Thoracic aorta (tissue), 2 donors: ENCODE data around the gene CCDC88C. TPM values are rescaled to one million over a fixed set of nuclear protein-coding genes. Genes with fewer than 3 reads are reported as not detected.

Experiments used
- ATAC-seq: fragments of 150-250 bp; one replicate; pipeline ENCODE4 v1.8.0; 2017; ENCODE audit warnings: low read depth; ENCODE audit not compliant: insufficient number of reproducible peaks, low FRiP score
- DNase-seq: peaks from one replicate; pipeline ENCODE4 v3.0.0-alpha.2; 2020; ENCODE audit warnings: low spot score
- H3K27ac ChIP-seq, 2 donors: fragments of 200-600 bp; sonication (generic); 1 replicate in 1 of 2; 2 replicates in 1 of 2; pipeline ENCODE4 v1.5.1; 2016; ENCODE audit warnings: mild to moderate bottlenecking in 2 of 2, moderate library complexity in 2 of 2
- H3K27me3 ChIP-seq: fragments of 200-600 bp; sonication (generic); replicated peaks from 2 replicates; pipeline ENCODE4 v1.6.0; 2016; ENCODE audit warnings: mild to moderate bottlenecking; ENCODE audit not compliant: insufficient read depth
- H3K36me3 ChIP-seq: fragments of 200-600 bp; sonication (generic); one replicate; pipeline ENCODE4 v1.5.1; 2016
- H3K4me1 ChIP-seq, 2 donors: fragments of 200-600 bp; sonication (generic); 1 replicate in 1 of 2; 2 replicates in 1 of 2; pipeline versions ENCODE4 v1.5.1 to v1.6.0; 2016; ENCODE audit warnings: low read depth in 2 of 2, mild to moderate bottlenecking in 1 of 2; ENCODE audit not compliant: control insufficient read depth in 1 of 2
- H3K4me3 ChIP-seq: fragments of 200-600 bp; sonication (generic); 2 replicates; pipeline ENCODE4 v1.5.1; 2016; ENCODE audit warnings: mild to moderate bottlenecking
- H3K9me3 ChIP-seq: fragments of 200-600 bp; sonication (generic); 2 replicates; pipeline ENCODE4 v1.5.1; 2016
- CTCF ChIP-seq: fragments of 200-600 bp; sonication (generic); IDR thresholded peaks from one replicate; pipeline ENCODE4 v1.5.1; 2019; ENCODE audit warnings: antibody characterized with exemption
- total RNA-seq, 2 donors: library from RNA; depleted of rRNA; stranded (reverse); fragments of >200 nt; gene quantifications; one replicate each; pipeline versions ENCODE4 v1.1.0 to v1.2.3, GENCODE V29; 2016

The CCDC88C gene
- total RNA-seq, 2 donors from 2014 or later, result 3.7 to 11.5 TPM

GRCh38 chr14:91354221-91354916 is 63.3 kb downstream of the CCDC88C start:
- DNase-seq (no peak), ATAC-seq (no peak)
- Histone ChIP-seq H3K27me3 (no peaks in the 10 kb centered on the region), H3K36me3 (no peaks in the 10 kb centered on the region), H3K4me3 (no peak overlapping the region), H3K27ac (no peak overlapping the region), H3K9me3 (no peaks in the 10 kb centered on the region), H3K4me1 (peaks cover 4 to 9% of the 10 kb centered on the region in 2 donors)
- no peak for TF ChIP-seq CTCF

- no peak for DNase-seq
- Histone ChIP-seq H3K27ac (no peak overlapping the region), H3K36me3 (no peaks in the 10 kb centered on the region), H3K27me3 (no peaks in the 10 kb centered on the region), H3K9me3 (no peaks in the 10 kb centered on the region), H3K4me3 (no peak overlapping the region), H3K4me1 (peaks cover 4 to 9% of the 10 kb centered on the region in 2 donors)
- TF ChIP-seq CTCF, result no peak
- ATAC-seq, result no peak
These were observed 64.6 kb downstream of the CCDC88C start for GRCh38 chr14:91352728-91353692.

GRCh38 chr14:91352053-91352452 is 65.6 kb downstream of the CCDC88C start:
- TF ChIP-seq CTCF, result no peak
- Histone ChIP-seq H3K27me3 (no peaks in the 10 kb centered on the region), H3K4me1 (peaks cover 4 to 9% of the 10 kb centered on the region in 2 donors), H3K4me3 (peak overlapping the region; percentile 9), H3K36me3 (no peaks in the 10 kb centered on the region), H3K9me3 (no peaks in the 10 kb centered on the region), H3K27ac (no peak overlapping the region)
- DNase-seq, result no peak
- no peak for ATAC-seq

GRCh38 chr14:91351512-91351862 is 66.1 kb downstream of the CCDC88C start:
- no peaks in the 10 kb centered on the region for H3K27me3 ChIP-seq
- no peaks in the 10 kb centered on the region for H3K9me3 ChIP-seq
- ATAC-seq (no peak), DNase-seq (no peak)
- peaks cover 4 to 9% of the 10 kb centered on the region in 2 donors for H3K4me1 ChIP-seq
- no peak for TF ChIP-seq CTCF
- H3K27ac ChIP-seq, result no peak overlapping the region
- H3K36me3 ChIP-seq, result no peaks in the 10 kb centered on the region
- no peak overlapping the region for H3K4me3 ChIP-seq

GRCh38 chr14:91350813-91351511 is 66.7 kb downstream of the CCDC88C start:
- no peaks in the 10 kb centered on the region for H3K27me3 ChIP-seq
- peak overlapping the region; percentile 27 for H3K4me3 ChIP-seq
- H3K9me3 ChIP-seq, result no peaks in the 10 kb centered on the region
- H3K27ac ChIP-seq, result no peak overlapping the region
- peaks cover 4 to 9% of the 10 kb centered on the region in 2 donors for H3K4me1 ChIP-seq
- ATAC-seq, result no peak
- H3K36me3 ChIP-seq, result no peaks in the 10 kb centered on the region
- TF ChIP-seq CTCF, result no peak
- no peak for DNase-seq
